ENCODE data around the gene SETD2. TPM values are rescaled to one million over a fixed set of nuclear protein-coding genes. Genes with fewer than 3 reads are reported as not detected.

SETD2 gene
- total and polyA plus RNA-seq, 2 donors from 2014 or later = 10.5 to 49.9 TPM

DNA sequence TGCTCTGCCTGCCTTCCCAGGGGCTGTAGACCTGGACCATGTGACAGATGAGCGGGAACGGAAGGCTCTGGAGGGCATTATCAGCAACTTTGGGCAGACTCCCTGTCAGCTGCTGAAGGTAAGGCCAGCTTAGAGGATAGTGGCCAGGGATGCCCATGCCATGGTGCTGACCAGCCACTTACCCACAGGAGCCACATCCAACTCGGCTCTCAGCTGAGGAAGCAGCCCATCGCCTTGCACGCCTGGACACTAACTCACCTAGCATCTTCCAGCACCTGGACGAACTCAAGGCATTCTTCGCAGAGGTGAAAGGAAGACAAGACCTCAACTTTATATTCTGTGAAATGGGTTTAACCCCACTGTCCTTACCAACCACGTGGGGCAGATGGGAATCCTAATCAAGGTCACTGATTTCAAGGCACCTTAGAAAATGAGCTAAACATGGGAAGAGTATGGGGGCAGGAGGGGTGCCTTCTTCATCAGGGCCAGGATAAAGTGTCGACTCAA is 157.7 kb downstream of the SETD2 start:
- no peaks in the 10 kb centered on the region for H3K27me3 ChIP-seq (ENCODE audit: control insufficient read depth, insufficient read depth, low read length)
- TF ChIP-seq, protein P1, sequence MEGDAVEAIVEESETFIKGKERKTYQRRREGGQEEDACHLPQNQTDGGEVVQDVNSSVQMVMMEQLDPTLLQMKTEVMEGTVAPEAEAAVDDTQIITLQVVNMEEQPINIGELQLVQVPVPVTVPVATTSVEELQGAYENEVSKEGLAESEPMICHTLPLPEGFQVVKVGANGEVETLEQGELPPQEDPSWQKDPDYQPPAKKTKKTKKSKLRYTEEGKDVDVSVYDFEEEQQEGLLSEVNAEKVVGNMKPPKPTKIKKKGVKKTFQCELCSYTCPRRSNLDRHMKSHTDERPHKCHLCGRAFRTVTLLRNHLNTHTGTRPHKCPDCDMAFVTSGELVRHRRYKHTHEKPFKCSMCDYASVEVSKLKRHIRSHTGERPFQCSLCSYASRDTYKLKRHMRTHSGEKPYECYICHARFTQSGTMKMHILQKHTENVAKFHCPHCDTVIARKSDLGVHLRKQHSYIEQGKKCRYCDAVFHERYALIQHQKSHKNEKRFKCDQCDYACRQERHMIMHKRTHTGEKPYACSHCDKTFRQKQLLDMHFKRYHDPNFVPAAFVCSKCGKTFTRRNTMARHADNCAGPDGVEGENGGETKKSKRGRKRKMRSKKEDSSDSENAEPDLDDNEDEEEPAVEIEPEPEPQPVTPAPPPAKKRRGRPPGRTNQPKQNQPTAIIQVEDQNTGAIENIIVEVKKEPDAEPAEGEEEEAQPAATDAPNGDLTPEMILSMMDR (IDR thresholded peaks at IDR 0.05; ENCODE audit: borderline replicate concordance, extremely low read depth, insufficient read depth) = no peak
- intact Hi-C loops (cut with DNase I) = no loop called here
- H3K4me1 ChIP-seq (ENCODE audit: control insufficient read depth in 2 of 3, insufficient read depth in 2 of 3, low read depth in 1 of 3, low read length in 3 of 3) = peaks cover 0 to 6% (median 0%) of the 10 kb centered on the region in 3 donors
- H3K9ac ChIP-seq (ENCODE audit: low read length in 3 of 3) = no peak overlapping the region
- H3K9me3 ChIP-seq (ENCODE audit: control insufficient read depth in 2 of 3, insufficient read depth in 1 of 3, low read length in 3 of 3) = no peaks in the 10 kb centered on the region
- DNase-seq (peak in 1 of 5 donors; percentile 51), FAIRE-seq (no peak)
- H3K27ac ChIP-seq (ENCODE audit: low read depth in 2 of 2, low read length in 2 of 2) = no peak overlapping the region
- H3K36me3 ChIP-seq (ENCODE audit: control insufficient read depth in 2 of 3, insufficient read depth in 3 of 3, low read length in 3 of 3) = peaks cover 0 to 24% (median 14%) of the 10 kb centered on the region in 3 donors
- no peak overlapping the region for H3K4me3 ChIP-seq (ENCODE audit: low read length in 3 of 3)

DNA sequence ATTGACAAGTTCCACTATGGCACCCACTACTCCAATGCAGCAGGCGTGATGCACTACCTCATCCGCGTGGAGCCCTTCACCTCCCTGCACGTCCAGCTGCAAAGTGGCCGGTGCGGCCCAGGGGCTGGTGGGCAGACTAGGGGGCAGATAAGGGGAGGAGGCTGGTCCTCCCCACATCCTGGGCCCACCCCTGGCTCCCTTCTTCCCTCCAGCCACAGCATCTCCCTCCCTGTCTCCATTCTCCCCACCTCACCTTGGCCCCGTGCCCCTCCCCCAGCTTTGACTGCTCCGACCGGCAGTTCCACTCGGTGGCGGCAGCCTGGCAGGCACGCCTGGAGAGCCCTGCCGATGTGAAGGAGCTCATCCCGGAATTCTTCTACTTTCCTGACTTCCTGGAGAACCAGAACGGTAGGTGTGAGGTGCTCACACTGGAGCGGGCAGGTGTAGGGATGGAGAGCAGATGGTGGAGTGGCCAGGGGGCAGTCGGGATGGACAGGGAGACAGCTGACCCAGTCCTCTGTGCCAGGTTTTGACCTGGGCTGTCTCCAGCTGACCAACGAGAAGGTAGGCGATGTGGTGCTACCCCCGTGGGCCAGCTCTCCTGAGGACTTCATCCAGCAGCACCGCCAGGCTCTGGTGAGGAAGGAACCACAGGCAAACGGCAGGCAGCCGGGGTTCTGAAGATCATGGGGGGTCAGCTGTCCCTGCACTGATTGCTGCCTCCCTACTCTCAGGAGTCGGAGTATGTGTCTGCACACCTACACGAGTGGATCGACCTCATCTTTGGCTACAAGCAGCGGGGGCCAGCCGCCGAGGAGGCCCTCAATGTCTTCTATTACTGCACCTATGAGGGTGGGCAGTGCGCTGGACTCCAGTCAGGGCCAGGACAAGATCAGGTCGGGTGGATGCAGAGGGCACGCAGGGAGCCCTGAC is 158.4 kb downstream of the SETD2 start:
- no peak for FAIRE-seq
- H3K27ac ChIP-seq (ENCODE audit: low read depth in 2 of 2, low read length in 2 of 2) = no peak overlapping the region

DNA sequence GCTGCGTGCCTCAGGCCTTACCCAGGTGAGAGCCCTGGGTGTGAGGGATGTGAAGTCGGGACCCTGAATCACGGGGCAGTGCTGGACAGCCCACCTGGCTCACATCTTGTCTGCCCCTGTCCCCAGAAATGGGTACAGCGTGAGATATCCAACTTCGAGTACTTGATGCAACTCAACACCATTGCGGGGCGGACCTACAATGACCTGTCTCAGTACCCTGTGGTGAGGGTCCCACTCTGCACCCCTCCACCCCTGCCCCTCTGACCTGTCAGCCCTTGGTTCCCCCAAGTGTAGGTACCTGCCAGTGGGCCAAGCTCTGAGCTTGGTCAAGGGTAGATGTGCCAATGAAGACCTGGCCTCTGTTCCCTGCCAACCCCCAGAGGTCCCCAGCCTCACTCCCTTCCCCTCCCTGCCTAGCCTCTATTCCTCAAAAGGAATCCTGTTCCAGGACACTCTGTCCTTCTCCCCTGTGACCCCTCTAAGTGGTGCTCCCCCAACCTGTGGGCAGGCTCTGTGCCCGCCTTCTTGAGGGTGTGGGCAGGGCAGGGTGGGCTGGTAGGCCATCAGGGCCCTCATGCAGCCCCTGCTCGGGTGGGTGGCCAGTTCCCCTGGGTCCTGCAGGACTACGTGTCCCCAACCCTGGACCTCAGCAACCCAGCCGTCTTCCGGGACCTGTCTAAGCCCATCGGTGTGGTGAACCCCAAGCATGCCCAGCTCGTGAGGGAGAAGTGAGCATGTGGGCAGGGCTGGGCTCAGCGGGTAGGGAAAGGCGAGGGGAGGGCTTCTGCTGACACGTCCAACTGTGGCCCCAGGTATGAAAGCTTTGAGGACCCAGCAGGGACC is 159.3 kb downstream of the SETD2 start:
- H3K4me1 ChIP-seq (ENCODE audit: control insufficient read depth in 2 of 3, insufficient read depth in 2 of 3, low read depth in 1 of 3, low read length in 3 of 3) = peaks cover 0 to 3% (median 0%) of the 10 kb centered on the region in 3 donors
- H3K4me3 ChIP-seq (ENCODE audit: low read length in 3 of 3) = no peak overlapping the region
- TF ChIP-seq, protein P1 (IDR thresholded peaks at IDR 0.05; ENCODE audit: borderline replicate concordance, extremely low read depth, insufficient read depth) = no peak
- H3K27me3 ChIP-seq (ENCODE audit: control insufficient read depth, insufficient read depth, low read length) = no peaks in the 10 kb centered on the region
- peaks cover 0 to 34% (median 16%) of the 10 kb centered on the region in 3 donors for H3K36me3 ChIP-seq (ENCODE audit: control insufficient read depth in 2 of 3, insufficient read depth in 3 of 3, low read length in 3 of 3)
- FAIRE-seq (no peak), DNase-seq (peak in 2 of 5 donors; percentile 33 to 70)
- no peaks in the 10 kb centered on the region for H3K9me3 ChIP-seq (ENCODE audit: control insufficient read depth in 2 of 3, insufficient read depth in 1 of 3, low read length in 3 of 3)
- no peak overlapping the region for H3K9ac ChIP-seq (ENCODE audit: low read length in 3 of 3)
- intact Hi-C loops (cut with DNase I) = no loop called here
- H3K27ac ChIP-seq (ENCODE audit: low read depth in 2 of 2, low read length in 2 of 2) = no peak overlapping the region

More for the DNA sequence above, 158.4 kb downstream of the SETD2 start:
- intact Hi-C loops (cut with DNase I) = no loop called here
- Histone ChIP-seq H3K27me3 (ENCODE audit: control insufficient read depth, insufficient read depth, low read length) (no peaks in the 10 kb centered on the region), H3K9me3 (ENCODE audit: control insufficient read depth in 2 of 3, insufficient read depth in 1 of 3, low read length in 3 of 3) (no peaks in the 10 kb centered on the region), H3K9ac (ENCODE audit: low read length in 3 of 3) (no peak overlapping the region), H3K4me1 (ENCODE audit: control insufficient read depth in 2 of 3, insufficient read depth in 2 of 3, low read depth in 1 of 3, low read length in 3 of 3) (peaks cover 0 to 6% (median 0%) of the 10 kb centered on the region in 3 donors), H3K4me3 (ENCODE audit: low read length in 3 of 3) (no peak overlapping the region), H3K36me3 (ENCODE audit: control insufficient read depth in 2 of 3, insufficient read depth in 3 of 3, low read length in 3 of 3) (peaks cover 0 to 25% (median 16%) of the 10 kb centered on the region in 3 donors)
- DNase-seq = peak in 2 of 5 donors; percentile 46 to 75
- TF ChIP-seq, protein P1 (IDR thresholded peaks at IDR 0.05; ENCODE audit: borderline replicate concordance, extremely low read depth, insufficient read depth) = no peak

All from kidney (tissue), 14 donors.